K562 (cell line): ENCODE measurements around the gene C2CD4B. TPM values are rescaled to one million over a fixed set of nuclear protein-coding genes. Genes with fewer than 3 reads are reported as not detected.
A peak's percentile ranks its signal among the peaks of the same experiment; 100 is the strongest.

ENCODE experiments used
- ATAC-seq: fragments of 200-7000 bp; cut with Tn5 transposase; 3 replicates; pipeline ENCODE4 v1.9.1; 2020; ENCODE audit warnings: moderate library complexity
- BruUV-seq: library from RNA; stranded (reverse); fragments of 400-500 nt; replicated peaks from 2 replicates; lab custom pipeline; 2021; lab: Mats Ljungman, UMichigan
- CTCF ChIA-PET: fragments of 300-600 bp; formaldehyde crosslinking; extraction: SDS; loops from one replicate; lab custom pipeline; 2021; ENCODE audit warnings: low intra/inter-chr PET ratio; lab: Yijun Ruan, JAX
- POLR2A ChIA-PET: fragments of 300-600, 350-650 bp; sonication (Branson Sonifier 250); formaldehyde crosslinking; extraction: SDS; loops from one replicate; lab custom pipeline; 2021; ENCODE audit warnings: antibody characterized with exemption, inconsistent platforms; lab: Yijun Ruan, JAX
- DNase-seq, 4 experiments: peaks; one replicate each; pipeline versions ENCODE4 v3.0.0 to v3.0.0-alpha.2; 2011 to 2018; ENCODE audit warnings: low spot score in 3 of 4, mixed read lengths in 3 of 4; ENCODE audit errors: extremely low read depth in 1 of 4
- FAIRE-seq: peaks from 2 replicates; lab custom pipeline; 2011; peaks lifted over from hg19 to GRCh38; lab: Jason Lieb, UNC
- H2AFZ ChIP-seq: 2 replicates; pipeline ENCODE4 v1.6.0; 2011; ENCODE audit warnings: low read depth, low read length, control low read depth, inconsistent platforms
- H3K27ac ChIP-seq: fragments of 200-600 bp; 3 replicates; pipeline ENCODE4 v1.8.0; 2011; ENCODE audit warnings: low read depth, mild to moderate bottlenecking, control low read depth, inconsistent platforms, low read length, moderate library complexity, mixed read lengths; ENCODE audit errors: extremely low read depth
- H3K27me3 ChIP-seq, 2 experiments: fragments of 300-600 bp in 1 of 2; 2 replicates in 1 of 2; 3 replicates in 1 of 2; pipeline versions ENCODE4 v1.6.0 to v1.8.0; 2011; ENCODE audit warnings: inconsistent platforms in 2 of 2, low read length in 2 of 2, mild to moderate bottlenecking in 1 of 2, mixed read lengths in 1 of 2, moderate library complexity in 1 of 2; ENCODE audit not compliant: control insufficient read depth in 2 of 2, insufficient read depth in 2 of 2
- H3K36me3 ChIP-seq: fragments of 300-600 bp; 3 replicates; pipeline ENCODE4 v1.8.0; 2011; ENCODE audit warnings: mild to moderate bottlenecking, low read length, inconsistent platforms; ENCODE audit not compliant: control insufficient read depth, insufficient read depth
- H3K4me1 ChIP-seq, 2 experiments: fragments of 200-600 bp in 1 of 2; replicated peaks in 1 of 2; 2 replicates in 1 of 2; 3 replicates in 1 of 2; pipeline versions ENCODE4 v1.5.1 to v1.8.0; 2011; ENCODE audit warnings: inconsistent platforms in 2 of 2, low read length in 2 of 2, mild to moderate bottlenecking in 1 of 2, mixed read lengths in 1 of 2, moderate library complexity in 1 of 2; ENCODE audit not compliant: control insufficient read depth in 2 of 2, insufficient read depth in 2 of 2
- H3K4me2 ChIP-seq: 2 replicates; pipeline ENCODE4 v1.6.1; 2011; ENCODE audit warnings: low read length, control low read depth, inconsistent platforms, mixed read lengths; ENCODE audit not compliant: insufficient read depth
- H3K4me3 ChIP-seq: fragments of 200-600 bp; sonication (generic), shearing (Covaris generic); 2 replicates; pipeline ENCODE4 v1.5.1; 2016; ENCODE audit warnings: control low read depth, inconsistent platforms
- H3K79me2 ChIP-seq: fragments of 200-600 bp; 3 replicates; pipeline ENCODE4 v1.8.0; 2011; ENCODE audit warnings: low read length, inconsistent platforms; ENCODE audit not compliant: control insufficient read depth, insufficient read depth
- H3K9ac ChIP-seq, 2 experiments: 2 replicates each; pipeline versions ENCODE4 v1.6.0 to v1.6.1; 2011; ENCODE audit warnings: low read depth in 2 of 2, low read length in 2 of 2, control low read depth in 1 of 2, inconsistent platforms in 1 of 2, mild to moderate bottlenecking in 1 of 2, mixed read lengths in 1 of 2; ENCODE audit not compliant: insufficient read depth in 1 of 2
- H3K9me1 ChIP-seq: one replicate; pipeline ENCODE4 v1.6.0; 2011; ENCODE audit warnings: inconsistent platforms, mild to moderate bottlenecking, low read length, moderate library complexity; ENCODE audit not compliant: control insufficient read depth, insufficient read depth
- H3K9me3 ChIP-seq: replicated peaks from 2 replicates; pipeline ENCODE4 v1.5.1; 2011; ENCODE audit warnings: low read depth, low read length, inconsistent platforms; ENCODE audit not compliant: control insufficient read depth, insufficient read depth
- H4K20me1 ChIP-seq: replicated peaks from 2 replicates; pipeline ENCODE4 v1.6.1; 2011; ENCODE audit warnings: low read length, inconsistent platforms, mixed read lengths; ENCODE audit not compliant: control insufficient read depth, insufficient read depth
- PKNOX1 ChIP-seq: fragments of 450-650 bp; IDR thresholded peaks from 2 replicates; pipeline ENCODE4 v1.6.1; 2016
- ZFPM2 ChIP-seq: fragments of 250-450 bp; sonication (Bioruptor Pico); IDR thresholded peaks from 2 replicates; pipeline ENCODE4 v1.5.1; 2022; ENCODE audit warnings: mild to moderate bottlenecking
- WGBS: fragments of 100-300 bp; shearing (Covaris generic); methylation state at CpG from one replicate; pipeline ENCODE4 v1.1.6; 2016; ENCODE audit warnings: low coverage, mixed read lengths; ENCODE audit not compliant: insufficient coverage; ENCODE audit errors: missing lambda C conversion rate; 5-methylcytosine and 5-hydroxymethylcytosine counted together
- in situ Hi-C: fragments of 300-500 bp; cut with MboI; formaldehyde crosslinking; loops from 4 replicates; pipeline ENCODE4 v1.15.0; 2018; ENCODE audit warnings: inconsistent platforms, mixed read lengths
- intact Hi-C: fragments of 100-400 bp; cut with micrococcal nuclease; formaldehyde crosslinking; loops from 2 replicates; pipeline ENCODE4 v1.14.2; 2022
- polyA plus RNA-seq, 8 experiments: library from polyadenylated mRNA; depleted of rRNA in 4 of 8; stranded (reverse) in 5 of 8; unstranded in 3 of 8; fragments of >200 nt; fragmentation: Nextera tagmentation in 2 of 8; fragmentation: Illumina TruSeq in 1 of 8; extraction: Ambion mirVana in 2 of 8; extraction: Trizol in 1 of 8; gene quantifications; 2 replicates each; pipeline versions ENCODE4 v1.2.1 to v1.2.3, GENCODE V29; 2011 to 2014; ENCODE audit warnings: inconsistent platforms in 1 of 8, missing spikeins in 1 of 8
- total RNA-seq, 7 experiments: library from RNA; depleted of rRNA in 6 of 7; stranded (reverse); fragments of >200 nt in 6 of 7; fragmentation: Illumina TruSeq in 2 of 7; extraction: Trizol in 2 of 7; gene quantifications; 2 replicates each; pipeline versions ENCODE4 v1.2.1 to v1.2.3, GENCODE V29; 2011 to 2021; ENCODE audit warnings: low replicate concordance in 1 of 7

The C2CD4B gene
- total and polyA plus RNA-seq, 9 of the 15 experiments (the other 6 are each of a cell fraction or from before 2014, with no cell fraction given), result 0.11 TPM; not detected in 8

GRCh38 chr15:62115847-62116246 is 49.2 kb downstream of the C2CD4B start:
- Histone ChIP-seq H3K27me3 (peaks cover 21 to 34% of the 10 kb centered on the region in 2 experiments), H3K27ac (no peak overlapping the region), H3K4me2 (no peak overlapping the region), H3K79me2 (no peaks in the 10 kb centered on the region), H3K9me3 (no peaks in the 10 kb centered on the region), H2AFZ (no peak overlapping the region), H3K9ac (no peak overlapping the region), H3K9me1 (no peaks in the 10 kb centered on the region), H3K36me3 (no peaks in the 10 kb centered on the region), H3K4me3 (no peak overlapping the region), H3K4me1 (peaks cover 0 to 6% of the 10 kb centered on the region in 2 experiments; a peak in 2 of 5 replicates), H4K20me1 (no peaks in the 10 kb centered on the region)
- FAIRE-seq (no peak), ATAC-seq (no peak), DNase-seq (no peak)
- in situ Hi-C loops, result no loop called here
- no TSS peak for BruUV-seq
- intact Hi-C loops, result no loop called here
- POLR2A ChIA-PET, result no interaction called here
- CTCF ChIA-PET, result no interaction called here
- 0% methylated on average over 1 of the region's 1 CpG for WGBS
- TF ChIP-seq ZFPM2 (CRISPR knock-in tag) (no peak), PKNOX1 (0 out of 2 replicates have a peak, but pooled peaks have one; percentile 10)

Other genes with a start within 250 kb of the C2CD4B start
- 14.4 and 15.7 TPM in 2 replicates for gene VPS13C, start 104.8 kb downstream of the C2CD4B start, total RNA-seq (2014; rRNA removed)
- 20.7 and 21.9 TPM in 2 replicates for gene VPS13C, start 104.8 kb downstream of the C2CD4B start, total RNA-seq (2014; rRNA removed; fragmentation: Illumina TruSeq; extraction: Trizol)
- gene VPS13C, start 104.8 kb downstream of the C2CD4B start, total RNA-seq (2015; rRNA removed; fragmentation: Illumina TruSeq; extraction: Trizol), result 27.1 and 32.3 TPM in 2 replicates
- 22.3 and 23.3 TPM in 2 replicates for gene VPS13C, start 104.8 kb downstream of the C2CD4B start, total RNA-seq (2021)
- 14.2 and 16.6 TPM in 2 replicates for gene VPS13C, start 104.8 kb downstream of the C2CD4B start, polyA plus RNA-seq (2011; rRNA removed)
- gene VPS13C, start 104.8 kb downstream of the C2CD4B start, polyA plus RNA-seq (2014; fragmentation: Illumina TruSeq; extraction: Trizol), result 11.4 and 13.4 TPM in 2 replicates
- gene VPS13C, start 104.8 kb downstream of the C2CD4B start, polyA plus RNA-seq (2014; fragmentation: Nextera tagmentation; extraction: Ambion mirVana), result 1 to 10 TPM; 5.2 to 8.0 TPM
- gene VPS13C, start 104.8 kb downstream of the C2CD4B start, polyA plus RNA-seq (2014; rRNA removed), result 11.5 and 12.2 TPM in 2 replicates
- not detected in 2 replicates for gene C2CD4A, start 98.3 kb downstream of the C2CD4B start, total RNA-seq (2014; rRNA removed)
- gene C2CD4A, start 98.3 kb downstream of the C2CD4B start, total RNA-seq (2014; rRNA removed; fragmentation: Illumina TruSeq; extraction: Trizol), result not detected in 2 replicates
- not detected in 2 replicates for gene C2CD4A, start 98.3 kb downstream of the C2CD4B start, total RNA-seq (2015; rRNA removed; fragmentation: Illumina TruSeq; extraction: Trizol)
- not detected in 2 replicates for gene C2CD4A, start 98.3 kb downstream of the C2CD4B start, total RNA-seq (2021)
- not detected in 2 replicates for gene C2CD4A, start 98.3 kb downstream of the C2CD4B start, polyA plus RNA-seq (2011; rRNA removed)
- not detected in 2 replicates for gene C2CD4A, start 98.3 kb downstream of the C2CD4B start, polyA plus RNA-seq (2014; fragmentation: Illumina TruSeq; extraction: Trizol)
- not detected for gene C2CD4A, start 98.3 kb downstream of the C2CD4B start, polyA plus RNA-seq (2014; fragmentation: Nextera tagmentation; extraction: Ambion mirVana)
- not detected in 2 replicates for gene C2CD4A, start 98.3 kb downstream of the C2CD4B start, polyA plus RNA-seq (2014; rRNA removed)
- gene TLN2, start 225.3 kb upstream of the C2CD4B start, total RNA-seq (2014; rRNA removed), result 0.14 and 1.9 TPM in 2 replicates
- gene TLN2, start 225.3 kb upstream of the C2CD4B start, total RNA-seq (2014; rRNA removed; fragmentation: Illumina TruSeq; extraction: Trizol), result 0.22 and 0.45 TPM in 2 replicates
- gene TLN2, start 225.3 kb upstream of the C2CD4B start, total RNA-seq (2015; rRNA removed; fragmentation: Illumina TruSeq; extraction: Trizol), result 0.30 and 0.62 TPM in 2 replicates
- gene TLN2, start 225.3 kb upstream of the C2CD4B start, total RNA-seq (2021), result 0.44 and 0.58 TPM in 2 replicates
- 0.15 and 0.27 TPM in 2 replicates for gene TLN2, start 225.3 kb upstream of the C2CD4B start, polyA plus RNA-seq (2011; rRNA removed)
- gene TLN2, start 225.3 kb upstream of the C2CD4B start, polyA plus RNA-seq (2014; fragmentation: Illumina TruSeq; extraction: Trizol), result 0.15 and 0.49 TPM in 2 replicates
- under 1 TPM; 0.03 to 0.10 TPM for gene TLN2, start 225.3 kb upstream of the C2CD4B start, polyA plus RNA-seq (2014; fragmentation: Nextera tagmentation; extraction: Ambion mirVana)
- gene TLN2, start 225.3 kb upstream of the C2CD4B start, polyA plus RNA-seq (2014; rRNA removed), result 0.12 and 0.22 TPM in 2 replicates